ENCODE data around the gene CIAO2A.
"Not testable (repeated sequence)": the region's sequence is repeated elsewhere in the genome, so short reads cannot be mapped to it uniquely, and the experiment has no call there.

CIAO2A gene

DNA sequence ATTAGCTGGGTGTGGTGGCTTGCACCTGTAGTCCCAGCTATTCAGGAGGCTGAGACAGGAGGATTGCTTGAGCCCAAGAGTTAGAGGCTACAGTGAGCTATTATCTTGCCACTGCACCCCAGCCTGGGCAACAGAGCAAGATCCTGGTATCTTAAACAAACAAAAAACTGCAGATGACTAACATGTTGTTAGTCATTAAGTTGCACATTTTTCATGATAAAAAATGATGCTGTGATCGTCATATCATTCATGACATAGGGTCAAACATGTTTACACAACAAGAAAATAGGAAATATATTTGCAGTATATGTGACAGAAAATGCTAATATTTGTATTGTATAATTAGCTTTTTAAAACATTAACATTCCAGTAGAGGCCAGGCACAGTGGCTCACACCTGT is 27.2 kb downstream of the CIAO2A start:
- in situ Hi-C loops (cut with HindIII; ENCODE audit: low sequenced_read_pairs), result no loop called here
- no peak overlapping the region for H3K4me3 ChIP-seq (ENCODE audit: low read depth, low read length)
- DNase-seq (ENCODE audit: low read depth), result no peak
- TF ChIP-seq CTCF (IDR thresholded peaks at IDR 0.05; ENCODE audit: low read depth, low read length, missing control alignments), result no peak

- H3K4me3 ChIP-seq (ENCODE audit: low read depth, low read length), result no peak overlapping the region
- TF ChIP-seq CTCF (IDR thresholded peaks at IDR 0.05; ENCODE audit: low read depth, low read length, missing control alignments), result no peak
- no peak for DNase-seq (ENCODE audit: low read depth)
- in situ Hi-C loops (cut with HindIII; ENCODE audit: low sequenced_read_pairs), result no loop called here
These were observed 32.9 kb downstream of the CIAO2A start for GRCh38 chr15:64060716-64061115.

DNA sequence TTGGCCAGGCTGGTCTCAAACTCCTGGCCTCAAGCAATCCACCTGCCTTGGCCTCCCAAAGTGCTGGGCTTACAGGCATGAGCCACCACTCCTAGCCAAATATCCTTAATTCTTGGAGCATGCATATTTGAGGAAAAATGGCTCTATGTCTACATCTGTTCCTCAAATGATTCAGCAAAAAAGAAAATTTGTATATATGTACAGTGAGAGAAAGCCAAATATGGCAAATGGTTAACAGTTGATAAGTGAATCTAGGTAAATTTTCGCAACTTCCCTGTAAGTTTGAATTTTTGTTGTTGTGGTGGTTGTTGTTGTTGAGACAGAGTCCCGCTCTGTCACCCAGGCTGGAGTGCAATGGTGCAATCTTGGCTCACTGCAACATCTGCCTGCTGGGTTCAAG is 34.5 kb downstream of the CIAO2A start:
- in situ Hi-C loops (cut with HindIII; ENCODE audit: low sequenced_read_pairs); DNase-seq (ENCODE audit: low read depth); H3K4me3 ChIP-seq (ENCODE audit: low read depth, low read length): not testable (repeated sequence)

GRCh38 chr15:64058279-64058678 is 35.4 kb downstream of the CIAO2A start:
- in situ Hi-C loops (cut with HindIII; ENCODE audit: low sequenced_read_pairs), result no loop called here
- TF ChIP-seq CTCF (IDR thresholded peaks at IDR 0.05; ENCODE audit: low read depth, low read length, missing control alignments), result no peak
- H3K4me3 ChIP-seq (ENCODE audit: low read depth, low read length), result no peak overlapping the region
- no peak for DNase-seq (ENCODE audit: low read depth)

DNA sequence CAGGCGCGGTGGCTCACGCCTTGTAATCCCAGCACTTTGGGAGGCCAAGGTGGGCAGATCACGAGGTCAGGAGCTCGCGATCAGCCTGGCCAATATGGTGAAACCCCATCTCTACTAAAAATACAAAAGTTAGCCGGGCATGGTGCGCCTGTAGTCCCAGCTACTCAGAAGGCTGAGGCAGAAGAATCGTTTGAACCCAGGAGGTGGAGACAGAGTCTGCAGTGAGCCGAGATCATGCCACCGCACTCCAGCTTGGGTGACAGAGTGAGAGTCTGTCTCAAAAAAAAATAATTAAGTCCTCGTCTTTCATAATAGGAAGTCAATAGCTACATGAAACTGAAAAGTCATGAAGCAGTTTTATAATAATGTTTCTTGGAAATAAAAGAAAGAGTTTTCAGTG is 40.0 kb downstream of the CIAO2A start:
- in situ Hi-C loops (cut with HindIII; ENCODE audit: low sequenced_read_pairs); H3K4me3 ChIP-seq (ENCODE audit: low read depth, low read length); DNase-seq (ENCODE audit: low read depth): not testable (repeated sequence)

DNA sequence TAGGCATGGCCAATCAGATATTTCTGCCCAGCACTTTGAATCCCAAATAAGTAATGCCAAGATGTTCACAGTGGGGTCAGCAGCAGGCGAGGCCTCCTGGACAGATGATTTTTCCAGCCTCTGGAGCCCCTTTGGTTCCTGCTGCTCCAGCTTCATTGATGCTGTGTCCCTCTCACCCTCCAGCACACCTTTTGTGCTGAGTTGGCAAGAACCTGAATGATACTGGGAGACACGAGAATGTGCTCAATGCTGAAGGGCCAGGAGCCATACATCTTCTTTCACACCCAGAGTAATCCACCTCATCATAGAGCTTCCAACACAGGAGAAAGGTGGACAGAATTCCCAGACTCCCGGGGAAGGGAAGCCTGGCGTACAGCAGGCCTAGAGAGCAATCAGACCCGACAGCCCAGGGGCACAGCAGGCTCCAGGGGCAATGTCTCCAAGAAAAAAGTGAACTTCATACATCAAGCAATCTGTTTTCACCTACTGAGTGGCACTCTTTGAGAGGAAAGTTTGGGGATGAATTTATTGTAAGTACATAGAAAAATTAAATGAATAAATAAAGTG is 40.6 kb downstream of the CIAO2A start:
- TF ChIP-seq CTCF (IDR thresholded peaks at IDR 0.05; ENCODE audit: low read depth, low read length, missing control alignments), result no peak
- no peak for DNase-seq (ENCODE audit: low read depth)
- no peak overlapping the region for H3K4me3 ChIP-seq (ENCODE audit: low read depth, low read length)
- in situ Hi-C loops (cut with HindIII; ENCODE audit: low sequenced_read_pairs), result no loop called here

DNA sequence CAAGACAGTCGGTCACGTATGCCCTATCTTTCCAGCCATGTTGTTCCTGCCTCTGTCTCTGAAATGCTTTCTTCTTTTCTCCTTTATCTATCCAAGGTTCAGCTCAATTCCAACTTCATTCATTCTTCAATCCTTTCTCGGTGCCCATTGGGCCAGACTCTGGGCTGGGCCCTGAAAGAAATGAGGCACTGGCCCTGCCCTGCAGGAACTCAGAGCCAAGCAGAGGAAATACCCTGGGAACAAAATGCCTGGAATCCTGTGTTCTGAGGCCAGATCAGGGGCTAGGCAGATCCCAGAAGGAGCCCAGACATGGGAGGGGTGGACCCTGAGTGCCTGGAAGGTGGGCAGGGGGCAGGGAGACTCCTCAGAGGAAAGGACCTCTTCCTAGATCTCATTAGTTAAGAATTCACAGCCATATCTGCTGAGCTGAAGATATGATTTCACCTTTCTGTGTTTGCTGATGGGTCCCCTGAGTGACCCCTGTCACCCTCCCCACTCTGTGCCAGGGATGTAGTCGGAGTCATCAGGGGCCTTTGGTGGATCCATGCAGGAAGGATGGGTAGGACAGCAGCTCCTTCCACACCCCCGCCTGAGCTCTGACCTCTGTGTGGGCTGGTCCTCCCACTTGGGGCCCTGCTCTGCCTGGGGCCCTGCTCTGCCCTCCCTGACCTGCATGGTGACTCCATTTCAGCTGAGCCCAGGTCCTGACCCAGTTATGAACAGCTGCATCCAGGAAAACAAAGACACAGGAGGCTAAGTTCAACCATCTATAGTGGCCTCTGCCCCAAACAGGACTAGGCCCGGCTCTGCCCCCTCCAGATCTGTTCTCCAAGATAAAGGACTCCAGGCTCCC is 42.0 kb downstream of the CIAO2A start:
- in situ Hi-C loops (cut with HindIII; ENCODE audit: low sequenced_read_pairs), result no loop called here
- no peak for DNase-seq (ENCODE audit: low read depth)
- no peak for TF ChIP-seq CTCF (IDR thresholded peaks at IDR 0.05; ENCODE audit: low read depth, low read length, missing control alignments)
- H3K4me3 ChIP-seq (ENCODE audit: low read depth, low read length), result no peak overlapping the region

All from astrocyte of the cerebellum (primary cell).